Ishikawa (cell line): ENCODE measurements around the gene ACBD3.

ENCODE experiments used
- RAD21 ChIP-seq: IDR thresholded peaks from 2 replicates; pipeline ENCODE4 v1.6.1; 2012; ENCODE audit warnings: low read depth
- TEAD4 ChIP-seq: IDR thresholded peaks from 2 replicates; pipeline ENCODE4 v1.6.1; 2012
- ZBTB7A ChIP-seq: IDR thresholded peaks from 2 replicates; pipeline ENCODE4 v1.6.1; 2012; ENCODE audit warnings: low read depth
- TF ChIP-seq, protein P1 (sequence below): IDR thresholded peaks from 2 replicates; pipeline ENCODE4 v1.6.1; 2012

DNA sequence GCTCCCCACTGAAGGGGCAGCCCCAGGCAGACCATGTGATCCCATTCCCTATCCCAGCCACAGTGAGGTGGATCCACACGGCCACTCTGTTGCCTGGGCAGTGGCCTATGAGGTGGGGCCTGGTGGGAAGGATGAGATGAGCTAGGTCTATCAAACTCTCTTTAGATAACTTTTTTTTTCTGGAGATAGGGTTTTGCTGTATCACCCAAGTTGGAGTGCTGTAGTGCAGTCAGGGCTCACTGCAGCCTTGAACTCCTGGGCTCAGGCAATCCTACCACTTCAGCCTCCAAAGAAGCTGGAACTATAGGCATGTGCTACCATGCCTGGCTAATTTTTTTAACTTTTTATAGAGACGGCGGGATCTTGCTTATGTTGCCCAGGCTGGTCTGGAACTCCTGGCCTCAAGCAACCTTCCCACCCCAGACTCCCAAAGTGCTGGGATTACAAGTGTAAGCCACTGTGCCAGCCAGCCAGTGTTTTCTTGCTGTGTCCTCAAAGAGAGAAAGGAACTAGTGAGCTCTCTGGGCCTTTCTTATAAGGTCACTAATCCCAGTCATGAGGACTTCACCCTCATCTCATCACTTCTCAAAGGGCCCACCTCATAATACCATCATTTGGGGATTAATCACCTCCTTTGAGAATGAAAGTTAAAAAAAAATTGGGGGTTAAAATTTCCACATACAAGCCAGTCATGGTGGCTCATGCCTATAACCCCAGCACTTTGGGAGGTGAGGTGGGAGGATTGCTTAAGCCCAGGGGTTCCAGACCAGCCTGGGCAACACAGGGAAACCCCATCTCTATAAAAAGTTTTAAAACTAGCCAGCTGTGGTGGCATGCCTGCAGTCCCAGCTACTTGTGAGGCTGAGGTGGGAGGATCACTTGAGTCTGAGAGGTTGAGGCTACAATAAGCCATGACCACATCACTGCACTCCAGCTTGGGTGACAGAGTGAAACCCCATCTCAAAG is 87.4 kb downstream of the ACBD3 start:
- no peak for TF ChIP-seq RAD21
- TF ChIP-seq TEAD4 = no peak
- TF ChIP-seq, protein P1, sequence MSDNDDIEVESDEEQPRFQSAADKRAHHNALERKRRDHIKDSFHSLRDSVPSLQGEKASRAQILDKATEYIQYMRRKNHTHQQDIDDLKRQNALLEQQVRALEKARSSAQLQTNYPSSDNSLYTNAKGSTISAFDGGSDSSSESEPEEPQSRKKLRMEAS = no peak
- no peak for TF ChIP-seq ZBTB7A
